Body of pancreas (tissue), 4 donors: ENCODE measurements around the gene SENP6.

ENCODE experiments used
- POLR2A ChIP-seq, 3 donors: fragments of 450-650 bp; IDR thresholded peaks; one replicate each; pipeline ENCODE4 v1.6.1; 2016; ENCODE audit warnings: antibody characterized with exemption in 3 of 3, mild to moderate bottlenecking in 2 of 3
- TF ChIP-seq, protein P1 (sequence below), 7 experiments: fragments of 450-650 bp in 4 of 7; fragments of 200-600 bp in 3 of 7; sonication (generic) in 3 of 7; IDR thresholded peaks; one replicate each; pipeline ENCODE4 v1.5.1; 2016 to 2019; ENCODE audit warnings: antibody characterized with exemption in 7 of 7

DNA sequence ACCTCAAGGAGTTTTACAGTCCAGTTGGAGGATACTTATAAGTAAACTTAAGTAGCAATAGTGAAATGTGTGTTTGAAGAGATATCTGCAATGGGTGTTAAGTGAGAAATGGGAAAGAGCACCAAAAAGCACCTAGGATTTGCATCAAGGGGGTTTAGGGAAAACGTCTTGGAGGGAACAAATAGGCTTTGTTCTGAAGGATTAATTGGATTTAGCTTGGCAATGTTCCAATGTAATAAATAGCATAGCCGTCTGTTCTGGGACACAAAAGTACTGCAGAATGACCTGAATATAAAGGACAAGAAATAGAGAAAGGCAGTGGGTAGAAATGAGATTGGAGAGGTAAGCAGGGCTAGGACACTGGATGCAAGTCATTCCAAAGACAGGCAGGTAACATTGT, 144.5 kb downstream of the SENP6 start:
- TF ChIP-seq, protein P1, sequence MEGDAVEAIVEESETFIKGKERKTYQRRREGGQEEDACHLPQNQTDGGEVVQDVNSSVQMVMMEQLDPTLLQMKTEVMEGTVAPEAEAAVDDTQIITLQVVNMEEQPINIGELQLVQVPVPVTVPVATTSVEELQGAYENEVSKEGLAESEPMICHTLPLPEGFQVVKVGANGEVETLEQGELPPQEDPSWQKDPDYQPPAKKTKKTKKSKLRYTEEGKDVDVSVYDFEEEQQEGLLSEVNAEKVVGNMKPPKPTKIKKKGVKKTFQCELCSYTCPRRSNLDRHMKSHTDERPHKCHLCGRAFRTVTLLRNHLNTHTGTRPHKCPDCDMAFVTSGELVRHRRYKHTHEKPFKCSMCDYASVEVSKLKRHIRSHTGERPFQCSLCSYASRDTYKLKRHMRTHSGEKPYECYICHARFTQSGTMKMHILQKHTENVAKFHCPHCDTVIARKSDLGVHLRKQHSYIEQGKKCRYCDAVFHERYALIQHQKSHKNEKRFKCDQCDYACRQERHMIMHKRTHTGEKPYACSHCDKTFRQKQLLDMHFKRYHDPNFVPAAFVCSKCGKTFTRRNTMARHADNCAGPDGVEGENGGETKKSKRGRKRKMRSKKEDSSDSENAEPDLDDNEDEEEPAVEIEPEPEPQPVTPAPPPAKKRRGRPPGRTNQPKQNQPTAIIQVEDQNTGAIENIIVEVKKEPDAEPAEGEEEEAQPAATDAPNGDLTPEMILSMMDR (IDR thresholded peaks at IDR 0.05) = no peak
- TF ChIP-seq POLR2A (IDR thresholded peaks at IDR 0.05) = no peak
